GM13976 (cell line): Measurements from ENCODE around the gene SMC5.

Source experiments
- DNase-seq: peaks from one replicate; pipeline ENCODE4 v3.0.0; 2012; ENCODE audit warnings: low spot score
- in situ Hi-C: fragments of 300-500 bp; cut with MboI; formaldehyde crosslinking; loops from one replicate; pipeline ENCODE4 v1.12.0; 2022; ENCODE audit warnings: low sequenced_read_pairs, mixed read lengths, inconsistent platforms; ENCODE audit not compliant: unreplicated experiment
- TF ChIP-seq, protein P1 (sequence below): IDR thresholded peaks from 2 replicates; pipeline ENCODE4 v1.5.1; 2012; ENCODE audit warnings: borderline replicate concordance, mild to moderate bottlenecking; ENCODE audit not compliant: insufficient read depth; ENCODE audit errors: extremely low read depth, missing control alignments, control extremely low read depth

The SMC5 gene

DNA sequence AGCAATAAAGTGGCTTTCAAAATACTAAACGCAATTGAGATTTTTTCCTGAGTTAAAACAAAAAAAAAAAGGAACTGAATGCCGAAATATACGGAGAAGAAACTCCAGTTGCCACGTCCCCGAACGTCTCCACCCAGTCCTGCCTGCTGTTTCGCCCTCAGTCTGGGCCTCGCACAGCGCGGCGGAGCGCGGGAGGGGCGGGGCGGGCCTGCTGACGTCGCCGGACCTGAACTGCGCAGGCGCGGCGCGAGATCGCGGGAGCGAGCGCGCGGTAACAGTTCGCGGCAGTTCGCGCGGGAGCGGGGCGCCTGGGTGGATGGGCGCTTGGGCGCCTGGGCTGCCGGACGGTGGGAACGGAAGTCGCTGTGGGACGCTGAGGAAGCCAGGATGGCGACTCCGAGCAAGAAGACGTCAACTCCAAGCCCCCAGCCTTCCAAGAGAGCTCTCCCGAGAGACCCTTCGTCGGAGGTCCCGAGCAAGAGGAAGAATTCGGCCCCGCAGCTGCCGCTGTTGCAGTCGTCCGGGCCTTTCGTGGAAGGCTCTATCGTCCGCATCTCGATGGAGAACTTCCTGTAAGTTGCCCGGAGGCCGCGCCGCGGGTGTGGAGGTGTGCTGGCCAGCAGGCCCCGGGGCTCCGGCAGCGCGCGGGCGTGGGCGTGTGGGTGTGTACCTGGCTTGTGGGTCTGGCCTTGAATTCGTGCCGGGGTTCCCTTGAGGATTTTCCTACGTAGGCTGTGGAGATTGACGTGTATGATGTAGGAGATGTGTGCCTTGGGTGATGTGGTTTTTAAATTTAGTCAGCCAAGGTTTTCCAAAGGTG, at the start of gene SMC5:
Gene SMC5 (plus strand): TSS at position 287 of the 820 bp plus-strand sequence. CDS start 101 bp downstream, at position 388.
- in situ Hi-C loops, result no loop called here
- TF ChIP-seq, protein P1, sequence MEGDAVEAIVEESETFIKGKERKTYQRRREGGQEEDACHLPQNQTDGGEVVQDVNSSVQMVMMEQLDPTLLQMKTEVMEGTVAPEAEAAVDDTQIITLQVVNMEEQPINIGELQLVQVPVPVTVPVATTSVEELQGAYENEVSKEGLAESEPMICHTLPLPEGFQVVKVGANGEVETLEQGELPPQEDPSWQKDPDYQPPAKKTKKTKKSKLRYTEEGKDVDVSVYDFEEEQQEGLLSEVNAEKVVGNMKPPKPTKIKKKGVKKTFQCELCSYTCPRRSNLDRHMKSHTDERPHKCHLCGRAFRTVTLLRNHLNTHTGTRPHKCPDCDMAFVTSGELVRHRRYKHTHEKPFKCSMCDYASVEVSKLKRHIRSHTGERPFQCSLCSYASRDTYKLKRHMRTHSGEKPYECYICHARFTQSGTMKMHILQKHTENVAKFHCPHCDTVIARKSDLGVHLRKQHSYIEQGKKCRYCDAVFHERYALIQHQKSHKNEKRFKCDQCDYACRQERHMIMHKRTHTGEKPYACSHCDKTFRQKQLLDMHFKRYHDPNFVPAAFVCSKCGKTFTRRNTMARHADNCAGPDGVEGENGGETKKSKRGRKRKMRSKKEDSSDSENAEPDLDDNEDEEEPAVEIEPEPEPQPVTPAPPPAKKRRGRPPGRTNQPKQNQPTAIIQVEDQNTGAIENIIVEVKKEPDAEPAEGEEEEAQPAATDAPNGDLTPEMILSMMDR, result no peak
- peak; percentile 93 for DNase-seq

DNA sequence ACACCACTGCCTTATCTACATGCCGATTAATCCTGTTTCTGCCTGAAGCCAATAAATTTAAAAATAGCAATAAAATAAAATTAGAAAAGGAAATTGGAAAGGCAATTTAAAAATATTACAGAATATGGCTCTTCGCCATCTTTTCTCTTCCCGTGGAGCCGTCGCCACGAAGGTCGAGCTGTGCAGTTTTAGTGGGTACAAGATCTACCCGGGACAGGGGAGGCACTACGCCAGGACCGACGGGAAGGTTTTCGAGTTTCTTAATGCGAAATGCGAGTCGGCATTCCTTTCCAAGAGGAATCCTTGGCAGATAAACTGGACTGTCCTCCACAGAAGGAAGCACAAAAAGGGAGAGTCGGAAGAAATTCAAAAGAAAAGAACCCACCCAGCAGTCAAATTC, 41.7 kb upstream of the SMC5 start:
- in situ Hi-C loops, result no loop called here
- no peak for DNase-seq
- TF ChIP-seq, protein P1, result no peak

DNA sequence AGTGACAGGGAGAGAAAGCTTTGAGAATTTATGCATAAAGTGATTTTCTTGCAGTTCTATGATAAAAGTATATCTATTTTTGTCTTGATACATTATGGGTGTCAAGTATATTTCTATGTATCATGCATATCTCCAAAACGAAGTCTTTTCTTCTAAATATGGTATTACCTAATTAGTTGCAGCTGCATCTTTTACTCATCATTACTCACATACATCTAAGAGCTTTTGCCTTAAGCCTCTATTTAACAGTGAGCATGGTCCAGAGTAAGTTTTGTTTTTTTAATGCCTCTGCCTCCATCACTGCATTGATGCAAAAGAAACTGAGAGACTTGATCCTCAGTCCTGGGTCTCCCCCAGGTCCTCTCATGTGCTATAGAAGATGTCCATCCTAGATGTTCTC, 40.0 kb upstream of the SMC5 start:
- in situ Hi-C loops, result no loop called here
- TF ChIP-seq, protein P1, result no peak
- DNase-seq, result no peak

DNA sequence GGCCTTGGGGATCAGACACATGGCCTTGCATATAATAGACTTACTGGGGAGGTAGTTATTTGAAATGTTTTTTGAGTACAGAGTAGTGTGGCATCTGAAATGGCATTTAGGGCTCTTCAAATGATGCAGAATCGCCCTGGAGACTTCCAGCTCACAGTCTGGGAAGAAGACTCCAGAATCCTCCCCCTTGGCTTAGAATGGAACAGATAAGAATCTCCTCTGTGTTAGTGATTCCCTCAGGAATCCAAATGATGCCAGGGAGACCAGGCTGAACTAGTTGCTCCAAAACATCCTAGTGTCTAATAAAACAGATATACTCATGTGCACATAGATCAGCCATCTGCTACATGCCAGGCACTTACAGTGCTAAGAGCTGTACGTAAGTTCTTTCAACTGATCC, 38.6 kb upstream of the SMC5 start:
- no peak for DNase-seq
- in situ Hi-C loops, result no loop called here
- TF ChIP-seq, protein P1, result no peak

DNA sequence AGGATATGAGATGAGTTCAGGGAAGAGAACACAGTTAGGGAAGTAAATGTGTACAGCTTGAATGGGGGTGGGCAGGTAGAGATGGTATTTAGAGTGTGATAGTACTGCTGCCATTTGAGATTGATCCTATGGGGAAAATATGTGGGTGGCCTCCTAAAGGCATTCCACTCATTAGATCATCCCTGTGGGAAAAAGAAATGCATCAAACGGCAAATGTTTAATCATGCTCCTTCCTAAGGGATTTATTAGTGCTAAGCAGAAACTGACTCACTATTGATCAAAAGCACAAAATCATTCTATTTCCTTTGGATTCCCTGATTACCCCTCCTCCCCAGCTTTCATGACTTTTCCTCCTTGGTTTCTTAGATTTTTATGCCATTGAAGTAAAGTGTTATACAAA, 36.4 kb upstream of the SMC5 start:
- TF ChIP-seq, protein P1, result no peak
- no peak for DNase-seq
- in situ Hi-C loops, result no loop called here

DNA sequence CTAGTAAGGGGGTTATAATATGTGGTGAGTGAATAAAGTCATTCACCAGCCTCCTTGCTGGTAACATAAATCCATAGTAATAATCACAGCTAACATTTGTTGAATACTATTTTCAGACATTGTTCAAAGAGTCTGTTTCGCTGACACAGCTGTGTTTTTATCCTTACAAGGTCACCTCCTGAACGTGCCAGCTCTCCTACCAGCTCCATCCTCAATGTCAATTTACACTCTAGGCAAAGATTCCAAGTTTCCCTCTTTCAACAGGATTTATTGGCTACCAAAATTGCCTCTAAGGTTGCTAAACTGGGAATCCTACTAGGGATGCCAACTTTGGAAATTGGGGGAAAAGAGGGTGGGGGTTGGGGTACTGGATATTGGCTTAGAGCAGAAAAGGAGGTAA, 30.7 kb upstream of the SMC5 start:
- in situ Hi-C loops, result no loop called here
- DNase-seq, result no peak

More for the DNA sequence above, 30.7 kb upstream of the SMC5 start:
- TF ChIP-seq, protein P1, result no peak
